Heart right ventricle (tissue), 16 donors: Measurements from ENCODE around the gene FRAT2. TPM values are rescaled to one million over a fixed set of nuclear protein-coding genes. Genes with fewer than 3 reads are reported as not detected.
A peak's percentile ranks its signal among the peaks of the same experiment; 100 is the strongest.

ENCODE experiments used
- ATAC-seq, 8 donors: fragments of 200-7000 bp; cut with Tn5 transposase; one replicate each; pipeline ENCODE4 v1.9.1; 2020; ENCODE audit warnings: mild to moderate bottlenecking in 8 of 8, moderate library complexity in 8 of 8, moderate number of reproducible peaks in 1 of 8
- DNase-seq, 2 donors: peaks; one replicate each; pipeline ENCODE4 v3.0.0-alpha.2; 2020
- H3K27ac ChIP-seq, 10 donors: fragments of 200-600 bp; sonication (generic) in 2 of 10; one replicate each; pipeline versions ENCODE4 v1.5.0 to v1.8.0; 2020 to 2022; ENCODE audit warnings: mild to moderate bottlenecking in 3 of 10
- H3K27me3 ChIP-seq, 7 donors: fragments of 200-600 bp; one replicate each; pipeline ENCODE4 v1.8.0; 2021 to 2022; ENCODE audit warnings: mild to moderate bottlenecking in 2 of 7
- H3K36me3 ChIP-seq, 9 donors: fragments of 200-600 bp; sonication (generic) in 1 of 9; one replicate each; pipeline versions ENCODE4 v1.5.0 to v1.8.0; 2020 to 2022; ENCODE audit warnings: mild to moderate bottlenecking in 2 of 9
- H3K4me1 ChIP-seq, 9 donors: fragments of 200-600 bp; sonication (generic) in 1 of 9; one replicate each; pipeline versions ENCODE4 v1.5.0 to v1.8.0; 2020 to 2022; ENCODE audit warnings: mild to moderate bottlenecking in 4 of 9
- H3K4me3 ChIP-seq, 10 donors: fragments of 200-600 bp; sonication (generic) in 2 of 10; one replicate each; pipeline versions ENCODE4 v1.5.0 to v1.8.0; 2020 to 2022; ENCODE audit warnings: mild to moderate bottlenecking in 7 of 10, moderate library complexity in 2 of 10
- H3K9me3 ChIP-seq, 11 donors: fragments of 200-600 bp in 10 of 11; sonication (generic) in 2 of 11; one replicate each; pipeline versions ENCODE4 v1.5.0 to v1.8.0; 2013 to 2022; ENCODE audit warnings: mild to moderate bottlenecking in 2 of 11, control low read depth in 1 of 11, moderate library complexity in 1 of 11
- WGBS, 2 donors: extraction: QIAGEN DNeasy Blood & Tissue Kit; methylation state at CpG; one replicate each; pipeline ENCODE4 v1.1.7; 2013; ENCODE audit warnings: inconsistent platforms in 1 of 2; 5-methylcytosine and 5-hydroxymethylcytosine counted together
- intact Hi-C, 10 donors: fragments of 100-400 bp; cut with DNase I; formaldehyde crosslinking; loops; one replicate each; pipeline versions ENCODE4 v1.11.1 to v1.14.2; 2022
- polyA plus RNA-seq, 2 donors: library from polyadenylated mRNA; stranded (reverse); fragments of 200-250 nt; gene quantifications; one replicate each; pipeline ENCODE4 v1.2.3, GENCODE V29; 2013
- total RNA-seq, 10 donors: library from RNA; stranded (reverse); fragmentation: NEBNext Ultra II Directional in 3 of 10; extraction: Animal tissue kit (Norgen Biotek cat#: 25700) in 3 of 10; gene quantifications; one replicate each; pipeline versions ENCODE4 v1.2.1 to v1.2.4, GENCODE V29; 2021 to 2023
- TF ChIP-seq, protein P1 (sequence below), 9 donors: fragments of 200-600 bp; sonication (generic) in 2 of 9; IDR thresholded peaks; one replicate each; pipeline versions ENCODE4 v1.5.0 to v1.8.0; 2021 to 2022; ENCODE audit warnings: antibody characterized with exemption in 9 of 9, mild to moderate bottlenecking in 5 of 9, moderate library complexity in 1 of 9
- donor health status: Arrhythmogenic right ventricular cardiomyopathy.
- donor health status: ischemic (EF 13 %, LVEDD 7.1; RV severe dilation, severe dysfunction).
- donor health status: healthy with polysubstance abuse.
- donor health status: DM: no; HTN: yes; CAD: no.
- donor health status: DM: no; HTN: no; CAD: no.
- donor health status: ischemic (EF 25% LVEDD 6.9; RV normal size, moderate dysfunction).
- donor health status: ischemic (EF 25% LVEDD 5.7; RV mildly dilated, moderate dysfunction).
- donor health status: healthy.
- donor health status: DM: yes; HTN: yes; CAD: no.
- donor health status: Ischemic cardiomyopathy.
- donor health status: ischemic (EF 35%, LVEDD 5.7; RV mildly dilated, moderate dysfunction).
- donor health status: nonischemic (EF 11% LVEDD 7.7; RV severe dilation, severe dysfunction).
- donor health status: DM: yes; HTN: yes; CAD: no.
- donor health status: PGD.
- donor health status: ischemic (EF 29% LVEDD 5.4; RV normal size, mild dysfunction).
- donor health status: nonischemic (EF 23%, LVEDD 6.1; RV moderate dilation, normal function).

The FRAT2 gene
- total and polyA plus RNA-seq, 12 donors, result 2.9 to 11.0 (median 5.1) TPM

DNA sequence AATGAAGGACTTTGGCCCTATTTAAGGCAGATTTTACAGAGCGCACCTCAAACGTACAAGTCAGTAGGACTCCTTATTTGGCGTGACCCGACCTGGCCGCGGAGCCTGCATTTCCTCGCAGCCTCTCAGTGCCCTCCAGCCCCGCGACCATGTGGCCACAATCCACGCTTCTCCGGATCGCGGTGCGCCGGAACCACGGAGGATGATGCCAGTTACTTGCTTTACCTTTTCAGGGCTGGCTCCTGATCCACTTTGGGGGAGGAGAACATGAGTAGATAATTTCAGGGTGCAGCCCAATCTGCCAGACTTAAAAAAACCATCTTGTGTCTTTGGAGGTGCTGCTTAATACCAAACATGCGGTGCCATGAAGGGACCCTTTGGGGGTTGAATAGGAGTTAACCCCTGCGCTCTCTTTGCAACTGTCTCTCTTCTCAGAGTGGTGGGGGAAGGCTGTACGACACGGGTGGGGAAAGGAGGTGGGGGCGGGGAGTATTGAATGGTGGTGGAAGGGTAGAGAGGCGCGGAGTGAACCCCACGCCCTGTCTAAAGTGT, 14.0 kb downstream of the FRAT2 start:
- TF ChIP-seq, protein P1, sequence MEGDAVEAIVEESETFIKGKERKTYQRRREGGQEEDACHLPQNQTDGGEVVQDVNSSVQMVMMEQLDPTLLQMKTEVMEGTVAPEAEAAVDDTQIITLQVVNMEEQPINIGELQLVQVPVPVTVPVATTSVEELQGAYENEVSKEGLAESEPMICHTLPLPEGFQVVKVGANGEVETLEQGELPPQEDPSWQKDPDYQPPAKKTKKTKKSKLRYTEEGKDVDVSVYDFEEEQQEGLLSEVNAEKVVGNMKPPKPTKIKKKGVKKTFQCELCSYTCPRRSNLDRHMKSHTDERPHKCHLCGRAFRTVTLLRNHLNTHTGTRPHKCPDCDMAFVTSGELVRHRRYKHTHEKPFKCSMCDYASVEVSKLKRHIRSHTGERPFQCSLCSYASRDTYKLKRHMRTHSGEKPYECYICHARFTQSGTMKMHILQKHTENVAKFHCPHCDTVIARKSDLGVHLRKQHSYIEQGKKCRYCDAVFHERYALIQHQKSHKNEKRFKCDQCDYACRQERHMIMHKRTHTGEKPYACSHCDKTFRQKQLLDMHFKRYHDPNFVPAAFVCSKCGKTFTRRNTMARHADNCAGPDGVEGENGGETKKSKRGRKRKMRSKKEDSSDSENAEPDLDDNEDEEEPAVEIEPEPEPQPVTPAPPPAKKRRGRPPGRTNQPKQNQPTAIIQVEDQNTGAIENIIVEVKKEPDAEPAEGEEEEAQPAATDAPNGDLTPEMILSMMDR (IDR thresholded peaks at IDR 0.05), result no peak
- DNase-seq, result peak in 1 of 2 donors; percentile 22
- Histone ChIP-seq H3K4me1 (peaks cover 6 to 44% (median 24%) of the 10 kb centered on the region in 9 donors), H3K27ac (peak overlapping the region in 9 of 10 donors; percentile 59 to 100 (median 98)), H3K9me3 (no peaks in the 10 kb centered on the region), H3K36me3 (no peaks in the 10 kb centered on the region), H3K27me3 (no peaks in the 10 kb centered on the region), H3K4me3 (peak overlapping the region; percentile 51 to 97 (median 84))
- intact Hi-C loops, result loop anchor here in 3 of 10 donors (1.0 to 5.0 kb wide), 3 partner anchors 12 to 33 kb away; partner anchors contain the start of gene FRAT2 (in 1 of the 3)
- WGBS, 2 donors, result 13 to 24% methylated on average over 24 of the region's 24 CpGs
- ATAC-seq, result peak in 1 of 8 donors; percentile 10

DNA sequence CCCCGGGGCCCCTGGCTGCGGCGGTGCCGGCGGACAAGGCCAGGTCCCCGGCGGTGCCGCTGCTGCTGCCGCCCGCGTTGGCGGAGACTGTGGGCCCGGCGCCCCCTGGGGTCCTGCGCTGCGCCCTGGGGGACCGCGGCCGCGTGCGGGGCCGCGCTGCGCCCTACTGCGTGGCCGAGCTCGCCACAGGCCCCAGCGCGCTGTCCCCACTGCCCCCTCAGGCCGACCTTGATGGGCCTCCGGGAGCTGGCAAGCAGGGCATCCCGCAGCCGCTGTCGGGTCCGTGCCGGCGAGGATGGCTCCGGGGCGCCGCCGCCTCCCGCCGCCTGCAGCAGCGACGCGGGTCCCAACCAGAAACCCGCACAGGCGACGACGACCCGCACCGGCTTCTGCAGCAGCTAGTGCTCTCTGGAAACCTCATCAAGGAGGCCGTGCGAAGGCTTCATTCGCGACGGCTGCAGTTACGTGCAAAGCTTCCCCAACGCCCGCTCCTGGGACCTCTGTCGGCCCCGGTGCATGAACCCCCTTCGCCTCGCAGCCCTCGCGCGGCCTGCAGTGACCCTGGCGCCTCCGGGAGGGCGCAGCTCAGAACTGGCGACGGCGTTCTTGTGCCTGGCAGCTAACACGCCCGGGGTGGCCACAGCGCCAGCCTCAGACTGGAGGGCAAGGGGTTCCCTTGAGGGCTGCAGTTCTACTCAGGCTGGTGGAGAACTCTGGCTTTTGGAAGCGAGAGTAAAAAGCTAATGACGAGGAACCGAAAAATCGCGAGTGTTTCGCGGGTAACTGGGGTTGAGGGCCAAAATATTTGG, 14.7 kb downstream of the FRAT2 start:
- H3K9me3 ChIP-seq, result no peaks in the 10 kb centered on the region
- peak overlapping the region; percentile 59 to 100 (median 98) for H3K27ac ChIP-seq
- intact Hi-C loops, result loop anchor here in 3 of 10 donors (1.0 to 5.0 kb wide), 3 partner anchors 13 to 33 kb away; partner anchors contain the start of gene FRAT2 (in 1 of the 3)
- H3K4me3 ChIP-seq, result peak overlapping the region; percentile 51 to 97 (median 84)
- DNase-seq, result peak; percentile 26 to 60
- peaks cover 6 to 45% (median 24%) of the 10 kb centered on the region in 9 donors for H3K4me1 ChIP-seq
- no peaks in the 10 kb centered on the region for H3K27me3 ChIP-seq
- TF ChIP-seq, protein P1 (IDR thresholded peaks at IDR 0.05), result peak in 2 of 9 donors; percentile 15 to 17
- 1% methylated on average over 74 to 83 of the region's 83 CpGs for WGBS, 2 donors
- no peaks in the 10 kb centered on the region for H3K36me3 ChIP-seq
- peak; percentile 21 to 60 (median 38) for ATAC-seq

DNA sequence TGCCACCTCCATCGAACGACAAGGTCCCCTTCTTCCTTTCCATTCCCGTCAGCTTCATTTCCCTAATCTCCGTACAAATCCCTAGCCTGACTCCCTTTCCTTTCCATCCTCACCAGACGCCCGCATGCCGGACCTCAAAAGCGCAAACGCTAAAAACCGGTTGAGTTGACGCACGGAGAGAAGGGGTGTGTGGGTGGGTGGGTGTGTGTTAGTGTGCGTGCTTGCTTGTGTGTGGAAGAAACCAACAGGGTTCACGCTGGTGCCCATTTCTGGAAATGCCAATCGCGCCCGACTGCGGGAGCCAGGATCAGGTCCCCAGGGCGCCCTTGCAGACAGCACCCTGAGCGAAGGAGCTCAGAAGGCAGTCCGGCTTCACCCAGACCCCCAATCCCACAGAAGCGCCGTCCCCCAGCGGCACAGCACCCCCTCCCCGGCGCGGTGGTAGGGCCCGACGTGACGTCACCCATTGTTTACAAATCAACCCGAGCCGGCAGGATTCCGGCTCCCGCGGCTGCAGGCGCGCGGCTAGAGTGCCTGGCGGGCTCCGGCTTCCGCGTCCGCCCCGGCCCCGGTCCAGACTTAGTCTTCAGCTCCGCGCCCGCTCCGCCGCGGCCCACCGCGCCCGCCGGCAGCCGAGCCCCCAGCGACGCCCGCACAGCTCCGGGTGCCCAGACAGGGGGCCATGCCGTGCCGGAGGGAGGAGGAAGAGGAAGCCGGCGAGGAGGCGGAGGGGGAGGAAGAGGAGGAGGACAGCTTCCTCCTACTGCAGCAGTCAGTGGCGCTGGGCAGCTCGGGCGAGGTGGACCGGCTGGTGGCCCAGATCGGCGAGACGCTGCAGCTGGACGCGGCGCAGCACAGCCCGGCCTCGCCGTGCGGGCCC, 15.5 kb downstream of the FRAT2 start, which contains the start of gene FRAT1:
TSS of gene FRAT1 (plus strand) at position 500 of the 880 bp plus-strand sequence. CDS start at position 683, 183 bp downstream.
- H3K4me3 ChIP-seq, result peak within 1 kb of the TSS; percentile 51 to 97 (median 84)
- H3K4me1 ChIP-seq, result peaks cover 6 to 53% (median 24%) of the 10 kb centered on the region in 9 donors
- no peaks in the 10 kb centered on the region for H3K36me3 ChIP-seq
- H3K27me3 ChIP-seq, result no peaks in the 10 kb centered on the region
- DNase-seq (peak; percentile 92 to 93), ATAC-seq (peak; percentile 88 to 96 (median 92))
- no peaks in the 10 kb centered on the region for H3K9me3 ChIP-seq
- 0 to 1% methylated on average over 70 to 79 of the region's 79 CpGs for WGBS, 2 donors
- TF ChIP-seq, protein P1 (IDR thresholded peaks at IDR 0.05), result no peak
- intact Hi-C loops, result loop anchor here in 1 of 10 donors (1.0 kb wide), 1 partner anchor 14 kb away; no protein-coding TSS in a partner anchor
- peak within 1 kb of the TSS; percentile 96 to 100 (median 98) for H3K27ac ChIP-seq
